GM19099 (cell line): ENCODE measurements around the gene HSPA12B.

Experiments
- POLR2A ChIP-seq: IDR thresholded peaks from 3 replicates; pipeline ENCODE4 v1.6.1; 2011; ENCODE audit warnings: low read depth; ENCODE audit not compliant: insufficient read length; ENCODE audit errors: extremely low read depth

The HSPA12B gene

DNA sequence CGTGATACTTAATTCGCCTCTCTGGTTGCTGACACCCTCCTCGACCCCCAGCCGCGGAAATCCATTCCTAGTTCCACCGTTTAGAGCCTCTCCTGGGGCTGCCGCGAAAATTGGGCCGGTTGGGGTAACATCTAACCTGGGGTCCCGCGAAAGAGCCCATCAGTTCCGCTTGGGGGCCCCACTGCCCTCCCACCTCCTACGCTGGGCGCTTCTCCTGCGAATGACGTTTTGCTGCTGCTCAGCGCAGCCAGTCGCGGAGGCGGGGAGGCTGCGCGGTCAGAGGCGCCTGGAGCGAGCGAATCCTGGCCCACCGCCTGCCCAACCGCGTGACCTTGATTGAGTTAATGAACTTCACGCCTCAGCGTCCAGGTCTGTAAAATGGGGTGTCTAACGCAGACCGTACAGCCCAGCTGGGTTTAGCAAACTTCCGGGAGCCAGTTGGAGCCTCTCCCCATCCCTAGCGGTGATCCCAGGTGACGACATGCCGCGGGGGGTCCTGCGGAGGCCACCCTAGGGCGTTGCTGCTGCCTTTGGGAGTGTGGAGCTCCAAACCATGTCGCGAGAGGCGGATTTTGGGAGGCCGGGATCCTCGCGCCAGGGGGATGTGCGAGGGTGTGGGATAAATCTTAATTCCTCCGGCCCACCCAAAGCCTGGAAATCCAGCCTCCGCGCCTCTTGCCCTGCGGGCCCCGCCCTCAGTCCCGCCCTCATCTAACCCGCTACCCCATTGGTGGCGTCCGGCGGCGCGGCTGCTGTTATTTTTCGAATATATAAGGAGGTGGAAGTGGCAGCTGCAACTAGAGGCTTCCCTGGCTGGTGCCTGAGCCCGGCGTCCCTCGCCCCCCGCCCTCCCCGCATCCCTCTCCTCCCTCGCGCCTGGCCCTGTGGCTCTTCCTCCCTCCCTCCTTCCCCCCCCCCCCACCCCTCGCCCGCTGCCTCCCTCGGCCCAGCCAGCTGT, 63.3 kb downstream of the HSPA12B start, which contains the start of gene CDC25B:
Gene CDC25B (plus strand): TSS at position 800 of the 958 bp plus-strand sequence. CDS start 222 bp downstream, outside the sequence.
- TF ChIP-seq POLR2A = peak; percentile 61

- TF ChIP-seq POLR2A = no peak
Observed at GRCh38 chr20:3796477-3797225, 64.2 kb downstream of the HSPA12B start.

GRCh38 chr20:3797226-3797545, 64.7 kb downstream of the HSPA12B start:
- TF ChIP-seq POLR2A = no peak

- peak; percentile 14 for TF ChIP-seq POLR2A
Observed at GRCh38 chr20:3797592-3798372, 65.3 kb downstream of the HSPA12B start.

DNA sequence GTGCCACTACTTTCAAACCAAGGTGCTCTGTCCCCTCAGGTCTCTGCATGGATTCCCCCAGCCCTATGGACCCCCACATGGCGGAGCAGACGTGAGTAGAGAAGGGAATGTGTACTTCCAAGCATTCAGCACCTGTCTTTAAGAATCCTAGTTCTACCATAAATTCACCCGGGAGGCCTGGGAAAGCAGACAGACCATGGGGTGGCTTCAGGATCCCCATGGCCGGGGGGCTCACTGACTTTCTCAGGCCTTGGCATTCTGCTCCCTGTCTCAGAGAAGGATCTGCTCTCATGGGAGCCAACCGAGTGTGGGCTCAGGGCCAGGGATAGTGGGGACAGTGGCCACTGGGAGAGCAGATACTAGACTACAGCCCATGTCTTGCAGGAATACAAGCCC, 65.9 kb downstream of the HSPA12B start:
- no peak for TF ChIP-seq POLR2A

GRCh38 chr20:3798908-3799248, 66.4 kb downstream of the HSPA12B start:
- TF ChIP-seq POLR2A = no peak

GRCh38 chr20:3800256-3800877, 67.9 kb downstream of the HSPA12B start:
- TF ChIP-seq POLR2A = no peak

DNA sequence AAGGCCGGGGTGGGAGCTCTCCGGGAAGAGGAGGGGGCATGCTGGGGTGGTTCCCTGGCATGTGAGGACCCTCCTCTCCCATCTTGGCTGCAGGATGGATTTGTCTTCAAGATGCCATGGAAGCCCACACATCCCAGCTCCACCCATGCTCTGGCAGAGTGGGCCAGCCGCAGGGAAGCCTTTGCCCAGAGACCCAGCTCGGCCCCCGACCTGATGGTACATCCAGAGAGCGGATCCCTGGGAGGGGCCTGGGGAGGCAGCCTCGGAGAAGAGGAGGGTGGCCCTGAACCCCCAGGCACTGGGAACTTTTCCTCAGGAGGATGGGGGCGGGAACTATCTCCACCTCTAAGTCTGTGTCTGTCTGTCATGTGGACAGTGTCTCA, 68.4 kb downstream of the HSPA12B start:
- no peak for TF ChIP-seq POLR2A

- no peak for TF ChIP-seq POLR2A
Observed at GRCh38 chr20:3801299-3801698, 68.8 kb downstream of the HSPA12B start.

DNA sequence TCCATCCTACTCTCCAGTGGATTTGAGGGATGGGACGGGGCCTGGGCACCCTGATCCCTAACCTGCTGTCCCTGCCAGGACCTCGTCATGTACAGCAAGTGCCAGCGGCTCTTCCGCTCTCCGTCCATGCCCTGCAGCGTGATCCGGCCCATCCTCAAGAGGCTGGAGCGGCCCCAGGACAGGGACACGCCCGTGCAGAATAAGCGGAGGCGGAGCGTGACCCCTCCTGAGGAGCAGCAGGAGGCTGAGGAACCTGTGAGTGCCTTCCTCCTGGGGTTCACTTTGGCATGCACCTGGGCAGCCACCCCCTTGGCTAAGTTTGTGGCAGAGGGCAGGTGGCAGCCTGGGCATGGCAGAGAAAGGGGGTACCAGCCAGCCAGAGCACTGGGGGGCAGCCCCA, 69.4 kb downstream of the HSPA12B start:
- no peak for TF ChIP-seq POLR2A
